Activated CD4-positive, alpha-beta T cell treated with anti-CD3 and anti-CD28 coated beads, Interleukin-2, amount 50 U/mL, for 24 hours (primary cell): ENCODE measurements around the gene NCAPD3.
"Not testable (repeated sequence)": the region's sequence is repeated elsewhere in the genome, so short reads cannot be mapped to it uniquely, and the experiment has no call there.

Experiments used
- DNase-seq, 2 donors: peaks; one replicate each; pipeline ENCODE4 v3.0.0-alpha.2; 2020; ENCODE audit warnings: low read depth in 1 of 2, low spot score in 1 of 2

Gene NCAPD3

DNA sequence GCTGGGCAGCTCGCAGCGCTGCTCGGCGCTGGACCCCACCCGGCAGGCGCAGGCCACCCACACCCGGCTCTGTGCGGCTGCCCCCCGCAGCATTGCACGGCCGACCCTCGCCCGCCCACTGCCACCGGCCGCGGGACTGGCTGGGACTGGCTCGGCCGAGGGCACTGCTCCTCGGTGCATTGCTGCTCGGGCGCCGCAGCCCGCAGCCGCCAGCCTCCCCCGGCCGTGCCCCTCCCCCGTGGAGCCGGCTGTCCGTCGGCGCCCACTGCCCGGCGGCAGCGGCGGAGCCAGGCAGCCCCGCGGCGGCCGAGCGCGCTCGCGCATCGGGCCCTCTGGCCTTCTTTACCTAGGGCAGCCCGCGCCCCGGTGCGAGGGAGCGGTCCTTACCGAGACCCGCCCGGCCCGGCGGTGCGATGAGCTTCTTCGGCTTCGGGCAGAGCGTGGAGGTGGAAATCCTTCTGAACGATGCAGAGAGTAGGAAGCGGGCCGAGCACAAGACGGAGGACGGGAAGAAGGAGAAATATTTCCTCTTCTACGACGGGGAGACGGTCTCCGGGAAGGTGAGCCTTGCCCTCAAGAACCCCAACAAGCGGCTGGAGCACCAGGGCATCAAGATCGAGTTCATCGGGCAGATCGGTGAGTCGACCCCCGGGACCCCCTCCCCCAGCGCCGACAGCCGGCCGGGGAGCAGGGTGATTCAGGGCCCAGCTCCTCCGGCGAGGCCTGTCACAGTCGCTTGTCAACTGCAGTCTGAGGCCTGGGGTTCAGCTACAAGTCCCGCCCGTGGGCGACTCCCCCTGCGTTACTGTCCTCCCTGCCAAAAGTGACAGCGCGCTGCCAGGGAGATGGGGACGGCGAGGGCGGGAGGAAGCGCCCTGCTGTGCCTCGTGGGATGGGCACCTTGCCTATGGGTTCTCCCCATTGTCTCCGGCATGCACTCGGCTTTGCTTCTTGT is 1.2 kb upstream of the NCAPD3 start:
- DNase-seq, result peak; percentile 40 to 45

- no peak for DNase-seq
These were observed 646 bp downstream of the NCAPD3 start for GRCh38 chr11:134223121-134223520.

DNA sequence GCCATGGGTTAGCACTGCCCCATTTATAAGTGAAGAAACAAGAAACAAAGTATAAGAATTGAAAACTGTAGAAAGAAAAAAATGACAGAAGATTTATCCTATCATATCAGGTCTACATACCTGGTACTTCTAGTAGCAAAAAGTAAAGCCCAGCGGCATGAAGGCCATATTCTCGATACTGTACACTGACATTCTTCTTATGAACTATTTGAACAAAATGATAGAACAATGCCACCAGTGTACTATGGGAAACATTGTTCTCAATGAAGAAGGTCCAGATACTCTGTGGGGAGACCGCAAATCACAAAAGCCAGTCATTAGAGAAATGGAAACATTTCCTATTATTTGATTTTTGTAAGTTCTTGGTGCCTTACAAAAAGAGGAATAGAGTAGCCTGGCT is 7.0 kb downstream of the NCAPD3 start:
- DNase-seq, result no peak

GRCh38 chr11:134215836-134216235 is 7.9 kb downstream of the NCAPD3 start:
- DNase-seq, result no peak

GRCh38 chr11:134207538-134208239 is 16.1 kb downstream of the NCAPD3 start:
- peak; percentile 36 to 40 for DNase-seq

DNA sequence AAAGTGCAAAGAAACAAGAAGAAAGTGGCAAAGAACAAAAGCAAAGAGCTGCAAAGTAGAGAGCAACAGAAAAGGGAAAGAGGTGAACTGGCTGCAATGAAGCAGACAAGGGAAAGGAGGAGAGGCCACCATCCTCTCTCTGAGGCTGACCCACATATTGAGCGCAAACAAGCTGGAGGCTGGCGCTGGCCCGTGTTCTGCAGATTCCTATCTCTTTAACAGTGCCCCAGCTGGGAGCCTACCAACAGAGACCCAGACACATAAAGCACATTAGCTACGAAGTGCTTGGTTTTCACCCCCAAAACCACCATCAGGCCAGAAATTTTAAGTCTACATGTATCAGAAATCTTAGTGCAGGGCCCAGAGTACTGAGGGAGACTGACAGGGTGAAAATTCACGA is 17.6 kb downstream of the NCAPD3 start:
- no peak for DNase-seq

- DNase-seq, result no peak
These were observed 18.0 kb downstream of the NCAPD3 start for GRCh38 chr11:134205729-134206128.

DNA sequence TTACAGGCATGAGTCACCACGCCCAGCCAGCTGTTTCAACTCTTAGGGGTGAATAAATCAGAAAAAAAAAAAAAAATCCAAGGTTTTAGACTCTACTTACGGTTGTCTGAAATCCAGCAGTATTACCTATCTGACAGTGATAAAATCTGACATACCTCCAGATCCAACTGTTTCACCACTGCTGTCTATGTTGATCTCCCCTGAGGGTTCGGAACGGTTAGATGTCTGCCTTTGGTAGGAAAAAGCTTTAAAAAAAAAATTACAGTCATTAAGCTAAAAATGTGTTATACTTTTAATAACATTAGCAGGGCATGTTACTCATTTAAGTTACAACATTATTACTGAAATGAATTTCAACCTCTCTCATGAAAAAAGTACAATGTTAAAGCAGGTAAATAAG is 21.1 kb downstream of the NCAPD3 start:
- no peak for DNase-seq

DNA sequence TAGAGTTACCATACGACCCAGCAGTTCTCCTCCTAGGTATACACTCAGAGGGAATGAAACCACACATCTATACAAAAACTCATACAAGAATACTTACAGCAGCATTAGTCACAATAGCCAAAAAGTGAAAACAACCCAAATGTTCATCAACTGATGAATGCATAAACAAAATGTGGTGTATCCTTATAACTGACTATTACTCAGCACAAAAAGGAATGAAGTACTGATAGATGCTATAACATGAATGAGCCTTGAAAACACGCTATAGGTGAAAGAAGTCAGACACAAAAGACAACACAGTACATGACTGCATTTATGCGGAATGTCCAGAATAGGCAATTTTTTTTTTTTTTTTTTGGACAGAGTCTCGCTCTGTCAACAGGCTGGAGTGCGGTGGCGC is 23.1 kb downstream of the NCAPD3 start:
- DNase-seq, result no peak

DNA sequence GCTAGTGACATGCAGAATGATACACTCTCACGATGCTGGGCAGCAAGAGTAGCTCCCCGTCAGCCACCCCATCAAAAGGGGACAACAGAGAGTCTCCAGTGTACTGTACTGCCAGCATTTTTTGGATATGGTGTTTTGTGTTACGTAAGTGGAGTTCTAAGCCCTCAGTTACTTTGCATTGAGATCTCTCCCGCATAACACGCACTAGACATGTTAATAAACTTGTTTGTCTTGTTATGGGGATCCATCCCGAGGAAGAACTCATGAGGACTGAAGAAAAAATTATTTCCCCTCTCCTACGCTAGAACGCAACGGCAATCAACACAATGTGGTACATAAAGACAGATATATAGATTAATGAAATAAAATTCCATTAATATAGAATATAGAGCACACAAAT is 24.2 kb downstream of the NCAPD3 start:
- DNase-seq, result no peak

- DNase-seq, result no peak
These were observed 27.0 kb downstream of the NCAPD3 start for GRCh38 chr11:134196756-134197155.

DNA sequence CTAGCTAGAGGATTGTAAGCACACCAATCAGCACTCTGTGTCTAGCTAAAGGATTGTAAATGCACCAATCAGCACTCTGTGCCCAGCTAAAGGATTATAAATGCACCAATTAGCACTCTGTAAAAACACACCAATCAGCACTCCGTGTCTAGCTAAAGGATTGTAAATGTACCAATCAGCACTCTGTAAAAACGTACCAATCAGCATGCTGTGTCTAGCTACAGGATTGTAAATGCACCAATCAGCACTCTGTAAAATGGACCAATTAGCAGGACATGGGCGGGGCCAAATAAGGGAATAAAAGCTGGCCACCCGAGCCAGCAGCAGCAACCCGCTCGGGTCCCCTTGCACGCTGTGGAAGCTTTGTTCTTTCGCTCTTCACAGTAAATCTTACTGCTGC is 35.7 kb downstream of the NCAPD3 start:
- DNase-seq, result not testable (repeated sequence)

DNA sequence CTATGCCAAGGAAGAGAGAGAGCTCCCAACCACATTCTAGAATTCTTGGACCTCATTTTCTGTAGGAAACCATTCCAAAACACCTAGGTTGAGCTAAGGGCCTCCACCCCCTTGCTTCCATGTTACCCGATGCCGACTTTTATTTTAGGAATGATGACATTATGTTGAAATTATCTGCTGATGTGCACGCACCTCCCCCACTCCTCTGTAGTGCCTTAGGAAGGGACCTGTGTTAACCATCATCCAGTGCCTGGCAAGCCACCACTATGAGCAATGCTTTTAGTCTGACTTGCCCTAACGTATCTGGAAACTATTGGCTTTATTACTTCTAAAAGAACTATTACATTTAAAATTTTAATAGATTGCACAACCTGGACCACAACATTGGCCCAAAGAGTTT is 42.1 kb downstream of the NCAPD3 start:
- DNase-seq, result no peak

DNA sequence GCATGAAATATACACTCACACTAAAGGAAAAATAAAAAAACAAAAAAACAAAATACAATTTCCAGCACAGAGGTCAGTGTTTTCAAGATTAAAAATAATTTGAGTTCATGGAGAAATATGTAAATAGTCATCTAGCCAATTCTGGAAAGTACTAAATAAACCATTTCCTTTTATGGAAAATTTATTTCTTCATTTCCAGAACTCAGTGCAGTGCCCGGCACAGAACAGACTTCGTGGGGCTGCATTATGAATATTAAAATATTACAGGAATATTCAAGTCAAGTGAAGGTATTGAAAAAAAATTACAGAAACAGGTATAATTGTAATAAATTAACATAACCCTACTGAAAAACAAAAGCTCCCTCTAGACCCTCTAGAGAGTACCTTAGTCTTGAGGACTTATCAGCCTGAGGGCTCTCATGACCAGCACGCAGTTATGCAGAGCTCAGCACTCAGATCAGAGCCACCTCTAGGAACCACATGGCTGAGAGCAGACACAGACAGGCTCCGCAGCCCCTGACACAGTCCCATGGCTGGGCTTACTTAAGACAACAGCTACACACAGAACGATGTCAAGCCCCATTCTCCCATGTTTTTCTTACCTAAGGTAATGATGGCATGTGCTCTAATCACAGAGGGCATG is 45.6 kb downstream of the NCAPD3 start:
- DNase-seq, result no peak

- no peak for DNase-seq
These were observed 47.5 kb downstream of the NCAPD3 start for GRCh38 chr11:134176284-134176683.

- DNase-seq, result no peak
These were observed 50.5 kb downstream of the NCAPD3 start for GRCh38 chr11:134173296-134173695.

GRCh38 chr11:134171951-134172350 is 51.8 kb downstream of the NCAPD3 start:
- no peak for DNase-seq

DNA sequence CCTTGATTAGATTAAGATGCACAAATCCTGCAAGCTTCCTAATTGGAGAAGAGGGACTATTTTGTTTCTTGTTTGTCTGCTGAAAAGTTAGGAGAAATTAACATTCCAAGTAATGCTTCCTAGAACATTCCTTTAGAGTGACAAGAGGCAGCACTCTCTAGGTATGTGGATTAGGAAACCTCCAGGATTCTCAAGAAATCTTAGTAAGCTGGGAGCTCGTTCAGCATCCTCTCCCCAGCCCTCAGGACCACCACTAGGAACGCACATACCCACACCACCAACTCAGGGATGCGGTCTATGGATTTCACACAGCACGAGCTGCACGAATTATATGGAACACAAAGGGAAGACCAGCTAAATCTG is 52.9 kb downstream of the NCAPD3 start:
- DNase-seq, result no peak

- no peak for DNase-seq
These were observed 53.4 kb downstream of the NCAPD3 start for GRCh38 chr11:134170177-134170918.

- no peak for DNase-seq
These were observed 59.0 kb downstream of the NCAPD3 start for GRCh38 chr11:134164490-134165370.
